Peyer's patch (tissue), 4 donors: ENCODE data around the gene C20orf144.

ENCODE experiments used
- POLR2A ChIP-seq, 2 donors: fragments of 450-650 bp; IDR thresholded peaks; one replicate each; pipeline ENCODE4 v1.5.1; 2017; ENCODE audit warnings: antibody characterized with exemption in 2 of 2, mild to moderate bottlenecking in 2 of 2, moderate library complexity in 2 of 2
- TF ChIP-seq, protein P1 (sequence below), 6 experiments: fragments of 450-650 bp in 4 of 6; fragments of 200-600 bp in 2 of 6; sonication (generic) in 1 of 6; IDR thresholded peaks; one replicate each; pipeline ENCODE4 v1.5.1; 2017 to 2019; ENCODE audit warnings: antibody characterized with exemption in 6 of 6, mild to moderate bottlenecking in 3 of 6, moderate library complexity in 1 of 6

DNA sequence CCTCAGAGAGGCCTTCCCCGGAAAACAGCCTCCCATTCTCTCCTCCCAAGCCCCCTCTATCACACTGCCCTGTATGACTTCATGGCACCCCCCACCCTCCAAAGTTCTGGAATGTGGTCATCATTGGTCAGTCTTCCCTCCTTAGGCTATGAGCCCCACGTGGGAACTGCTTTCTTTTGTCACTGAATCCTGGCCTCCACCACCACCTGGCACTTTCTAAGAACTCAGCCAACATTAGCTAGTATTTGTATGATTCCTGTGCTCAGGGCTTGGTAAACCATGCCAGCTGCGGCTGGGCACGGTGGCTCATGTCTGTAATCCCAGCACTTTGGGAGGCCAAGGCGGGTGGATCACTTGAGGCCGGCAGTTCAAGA, 32.5 kb downstream of the C20orf144 start:
- TF ChIP-seq, protein P1, sequence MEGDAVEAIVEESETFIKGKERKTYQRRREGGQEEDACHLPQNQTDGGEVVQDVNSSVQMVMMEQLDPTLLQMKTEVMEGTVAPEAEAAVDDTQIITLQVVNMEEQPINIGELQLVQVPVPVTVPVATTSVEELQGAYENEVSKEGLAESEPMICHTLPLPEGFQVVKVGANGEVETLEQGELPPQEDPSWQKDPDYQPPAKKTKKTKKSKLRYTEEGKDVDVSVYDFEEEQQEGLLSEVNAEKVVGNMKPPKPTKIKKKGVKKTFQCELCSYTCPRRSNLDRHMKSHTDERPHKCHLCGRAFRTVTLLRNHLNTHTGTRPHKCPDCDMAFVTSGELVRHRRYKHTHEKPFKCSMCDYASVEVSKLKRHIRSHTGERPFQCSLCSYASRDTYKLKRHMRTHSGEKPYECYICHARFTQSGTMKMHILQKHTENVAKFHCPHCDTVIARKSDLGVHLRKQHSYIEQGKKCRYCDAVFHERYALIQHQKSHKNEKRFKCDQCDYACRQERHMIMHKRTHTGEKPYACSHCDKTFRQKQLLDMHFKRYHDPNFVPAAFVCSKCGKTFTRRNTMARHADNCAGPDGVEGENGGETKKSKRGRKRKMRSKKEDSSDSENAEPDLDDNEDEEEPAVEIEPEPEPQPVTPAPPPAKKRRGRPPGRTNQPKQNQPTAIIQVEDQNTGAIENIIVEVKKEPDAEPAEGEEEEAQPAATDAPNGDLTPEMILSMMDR (IDR thresholded peaks at IDR 0.05): no peak
- no peak for TF ChIP-seq POLR2A (IDR thresholded peaks at IDR 0.05)
